HL-60 (cell line): ENCODE data around the gene S100A7.

Experiments used
- CTCF ChIP-seq: IDR thresholded peaks from one replicate; pipeline ENCODE4 v1.5.1; 2011; ENCODE audit warnings: low read length, control low read depth, inconsistent platforms; ENCODE audit not compliant: insufficient read depth
- POLR2AphosphoS5 ChIP-seq: IDR thresholded peaks from 2 replicates; pipeline ENCODE4 v1.6.1; 2012; ENCODE audit warnings: low read depth
- REST ChIP-seq: IDR thresholded peaks from 2 replicates; pipeline ENCODE4 v1.6.1; 2012; ENCODE audit warnings: low read depth; ENCODE audit not compliant: insufficient replicate concordance

GRCh38 chr1:153494976-153495535 lies 34.6 kb upstream of the S100A7 start:
- TF ChIP-seq CTCF (peak; percentile 37), REST (no peak), POLR2AphosphoS5 (no peak)
